DMS53 (cell line): Measurements from ENCODE around the gene MYT1.

Experiments used
- DNase-seq: peaks from one replicate; lab custom pipeline; 2025; lab: John Stamatoyannopoulos, UW

MYT1 gene

DNA sequence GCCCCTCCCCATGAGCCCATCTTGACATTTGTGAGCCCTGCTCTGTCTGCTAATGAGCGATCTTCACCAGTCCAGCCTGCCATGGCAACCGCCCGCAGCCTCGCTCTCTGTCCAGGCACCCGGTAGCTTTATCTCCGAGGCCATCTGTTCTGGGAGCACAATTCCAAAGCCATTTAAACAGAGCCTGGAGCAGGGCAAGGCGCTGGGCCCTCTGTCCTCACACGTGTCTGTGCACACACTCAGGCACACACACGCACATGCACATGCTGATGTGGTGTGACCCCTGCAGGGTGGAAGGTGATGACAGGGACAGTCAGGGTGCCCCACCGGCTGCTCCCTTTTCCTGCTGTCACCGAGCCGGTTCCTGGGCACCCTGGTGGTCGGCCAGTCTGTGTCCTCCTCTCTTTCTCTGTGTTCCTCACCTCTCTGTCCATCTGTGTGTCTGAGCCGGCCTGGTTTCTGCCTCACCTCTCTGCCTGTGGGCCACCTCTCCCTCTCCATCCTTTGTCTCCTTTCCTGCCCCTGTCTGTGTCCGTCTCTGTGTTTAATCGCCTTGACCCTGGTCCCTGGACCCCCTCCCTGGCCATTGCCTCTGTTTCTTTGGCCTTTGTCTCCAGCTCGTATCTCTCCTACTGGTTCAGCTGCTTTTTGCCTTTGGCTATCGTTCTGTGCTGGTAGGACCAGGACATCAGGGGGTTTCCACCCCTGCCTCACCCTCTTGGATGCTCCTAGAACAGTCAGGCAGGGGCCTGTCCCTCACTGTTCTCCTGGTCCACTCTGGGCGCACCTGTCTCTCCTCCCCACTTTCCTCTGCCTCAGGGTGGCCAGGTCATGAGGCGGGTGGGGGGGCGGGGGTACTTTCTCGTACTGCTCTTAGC lies 8.8 kb upstream of the MYT1 start:
- no peak for DNase-seq

DNA sequence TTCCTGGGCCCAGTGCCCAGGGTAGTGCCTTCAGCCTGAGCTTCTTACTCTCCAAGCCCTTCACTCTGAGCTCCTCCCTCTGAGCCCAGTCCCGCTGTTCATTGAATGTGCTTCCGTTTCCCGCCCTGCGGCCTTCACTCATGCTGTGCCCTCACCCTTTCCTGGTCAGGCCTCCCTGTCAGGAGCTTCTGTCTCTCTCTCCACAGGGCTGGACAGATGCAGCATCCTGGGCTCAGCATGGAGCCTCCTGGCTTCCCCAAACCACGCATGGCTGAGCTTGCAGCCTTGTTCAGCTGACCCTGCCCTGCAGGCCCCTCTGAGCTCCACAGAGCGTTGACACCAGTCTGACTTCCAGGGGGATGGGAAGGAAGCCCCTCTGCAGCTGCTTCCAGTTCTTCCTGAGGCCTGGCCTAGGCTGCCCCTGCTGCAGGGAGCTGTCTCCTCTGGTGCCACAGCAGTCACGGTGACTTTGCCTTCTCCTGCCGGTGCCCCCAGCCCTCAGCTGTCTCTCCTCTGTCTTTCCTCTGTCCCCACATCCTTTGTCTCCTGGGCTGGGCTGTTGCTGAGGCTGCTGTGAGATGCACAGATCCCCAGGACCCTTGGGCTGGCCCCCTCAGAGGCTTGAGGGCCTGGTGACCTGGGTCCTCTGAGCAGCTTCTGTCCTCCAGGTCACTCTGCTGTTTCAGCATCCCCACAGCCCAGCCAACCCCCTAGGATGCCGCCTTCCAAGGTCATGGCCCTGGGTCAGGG lies 7.9 kb upstream of the MYT1 start:
- peak; percentile 51 for DNase-seq

DNA sequence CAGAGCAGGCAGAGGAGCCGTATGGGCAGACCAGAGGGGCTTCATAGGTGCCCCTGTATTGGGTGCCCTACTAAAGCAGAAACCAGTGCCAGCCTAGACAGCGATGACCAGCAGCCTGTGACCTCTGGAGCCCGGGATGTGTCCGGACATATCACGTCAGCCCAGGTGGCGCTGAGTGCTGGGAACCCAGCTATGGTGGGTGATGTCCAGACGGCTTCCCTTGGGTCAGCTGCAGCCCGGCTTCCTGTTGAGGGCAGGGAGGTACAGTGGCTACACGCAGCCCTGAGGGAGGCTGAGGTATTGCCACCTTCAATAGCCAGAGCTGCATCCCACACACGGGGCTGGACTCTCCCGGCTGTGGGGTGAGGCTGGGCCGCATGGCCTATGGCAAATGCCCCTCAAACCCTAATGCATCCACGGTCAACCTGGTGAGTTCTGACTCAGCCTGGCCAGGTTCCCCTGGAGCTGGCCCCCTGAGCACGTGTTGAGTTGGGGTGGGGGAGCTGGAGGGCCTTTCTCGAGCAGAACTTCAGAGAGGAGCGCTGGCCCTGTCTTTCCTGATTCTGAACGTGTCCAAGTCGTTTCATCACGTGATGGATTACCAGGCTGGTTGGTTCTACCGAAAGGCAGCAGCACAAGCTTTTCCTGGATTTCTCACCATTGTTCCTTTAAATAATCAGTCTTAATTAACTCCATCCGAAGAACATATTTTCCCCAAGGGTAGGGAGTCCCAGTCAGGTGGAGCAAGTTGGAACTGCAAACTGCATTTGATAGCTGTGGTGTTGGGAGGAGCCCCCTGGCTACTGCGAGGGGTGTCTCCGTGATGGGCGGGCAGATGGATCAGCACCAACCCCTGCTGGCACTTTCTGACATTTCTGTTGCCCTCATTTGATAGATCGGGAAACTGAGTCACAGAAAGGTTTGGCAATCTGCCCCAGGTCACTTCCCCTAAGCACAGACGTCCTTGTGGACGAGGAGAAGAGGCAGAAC lies 7.1 kb upstream of the MYT1 start:
- no peak for DNase-seq

DNA sequence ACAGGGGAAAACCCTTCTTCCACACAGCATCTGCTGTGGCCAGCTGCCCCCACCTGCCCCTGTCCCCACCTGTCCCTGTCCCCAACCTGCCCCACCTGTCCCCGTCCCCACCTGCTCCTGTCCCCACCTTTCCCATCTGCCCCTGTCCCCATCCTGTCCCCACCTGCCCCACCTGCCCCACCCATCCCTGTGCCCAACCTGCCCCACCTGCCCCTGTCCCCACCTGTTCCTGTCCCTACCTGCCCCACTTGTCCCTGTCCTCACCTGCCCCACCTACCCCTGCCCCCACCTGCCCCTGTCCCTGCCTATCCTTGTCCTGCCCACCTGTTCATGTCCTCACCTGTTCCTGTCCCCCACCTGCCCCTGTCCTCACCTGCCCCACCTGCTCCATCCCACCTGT lies 6.4 kb upstream of the MYT1 start:
- DNase-seq: peak; percentile 76

DNA sequence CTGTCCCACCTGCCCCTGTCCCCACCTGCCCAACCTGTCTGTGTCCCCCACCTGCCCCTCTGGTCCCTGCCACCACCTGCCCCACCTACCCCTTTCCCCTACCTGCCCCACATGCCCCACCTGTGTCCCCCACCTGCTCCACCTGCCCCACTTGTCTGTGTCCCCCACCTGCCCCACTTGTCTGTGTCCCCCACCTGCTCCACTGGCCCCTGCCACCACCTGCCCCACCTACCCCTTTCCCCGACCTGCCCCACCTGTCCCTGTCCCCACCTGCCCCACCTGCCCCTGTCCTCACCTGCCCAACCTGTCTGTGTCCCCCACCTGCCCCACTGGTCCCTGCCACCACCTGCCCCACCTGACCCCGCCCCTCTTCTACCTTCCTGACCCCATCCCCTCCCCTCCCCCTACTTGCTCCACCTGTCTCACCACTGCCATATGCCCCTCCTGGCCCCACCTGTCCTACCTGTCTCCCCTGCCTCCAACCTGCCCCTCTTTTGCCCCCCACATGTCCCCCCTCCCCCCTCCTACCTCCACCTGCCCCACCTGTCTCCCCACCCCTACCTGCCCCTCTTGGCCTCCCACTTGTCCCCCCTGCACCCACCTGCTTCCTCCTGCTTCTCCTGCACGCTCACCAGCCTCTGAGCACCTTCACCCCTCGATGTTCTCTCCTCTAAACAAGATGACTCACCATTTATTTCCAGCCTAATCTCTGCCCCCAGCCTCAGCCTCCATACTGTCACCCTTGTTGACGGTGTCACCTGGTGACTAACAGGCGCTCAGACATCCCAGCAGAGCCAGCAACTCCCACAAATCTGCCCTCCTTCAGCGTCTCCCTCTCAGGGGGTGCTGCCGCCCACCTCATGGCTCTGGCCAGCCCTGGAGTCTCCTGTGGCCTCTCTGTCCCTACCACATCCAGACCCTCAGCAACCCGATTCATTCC lies 5.6 kb upstream of the MYT1 start:
- peak; percentile 96 for DNase-seq

DNA sequence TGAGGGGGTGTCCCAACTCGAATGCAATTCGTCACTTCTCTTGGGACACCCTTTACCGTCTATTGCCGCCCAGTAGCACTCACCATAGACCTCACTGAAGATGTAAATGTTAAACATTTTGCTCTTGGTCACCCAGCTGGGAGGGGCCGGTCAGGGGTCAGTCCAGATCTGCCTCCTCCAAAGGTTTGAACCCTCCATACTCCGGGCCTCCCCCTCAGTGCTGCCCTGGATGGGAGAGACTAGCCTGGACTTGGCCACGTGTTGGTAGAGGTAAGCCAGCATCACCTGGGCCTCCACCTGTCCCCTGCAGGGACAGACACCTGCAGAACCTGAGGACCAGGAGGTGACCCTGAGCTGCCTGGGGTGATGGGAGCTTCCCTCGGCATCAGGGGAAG lies 5.0 kb upstream of the MYT1 start:
- DNase-seq: peak; percentile 51

DNA sequence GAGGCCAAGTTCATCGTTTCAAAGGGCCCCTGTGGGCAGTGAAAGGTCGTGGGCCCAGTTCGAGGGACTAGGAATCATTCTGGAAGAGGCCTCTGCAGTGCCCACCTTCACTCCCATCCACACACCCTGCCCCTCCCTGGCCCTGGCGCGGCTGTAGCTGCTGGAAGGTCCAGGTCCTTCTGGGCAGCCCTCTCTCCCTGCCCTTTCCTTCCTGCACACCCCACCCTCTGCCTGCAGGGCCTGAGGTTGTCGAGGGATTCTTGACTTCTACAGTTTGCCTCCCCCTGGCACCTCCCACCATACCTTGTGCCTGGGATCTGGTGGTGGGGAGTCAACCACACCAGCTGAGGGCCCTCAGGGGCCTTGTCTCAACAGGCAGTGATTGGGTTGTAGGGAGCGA lies 4.5 kb upstream of the MYT1 start:
- DNase-seq: no peak

DNA sequence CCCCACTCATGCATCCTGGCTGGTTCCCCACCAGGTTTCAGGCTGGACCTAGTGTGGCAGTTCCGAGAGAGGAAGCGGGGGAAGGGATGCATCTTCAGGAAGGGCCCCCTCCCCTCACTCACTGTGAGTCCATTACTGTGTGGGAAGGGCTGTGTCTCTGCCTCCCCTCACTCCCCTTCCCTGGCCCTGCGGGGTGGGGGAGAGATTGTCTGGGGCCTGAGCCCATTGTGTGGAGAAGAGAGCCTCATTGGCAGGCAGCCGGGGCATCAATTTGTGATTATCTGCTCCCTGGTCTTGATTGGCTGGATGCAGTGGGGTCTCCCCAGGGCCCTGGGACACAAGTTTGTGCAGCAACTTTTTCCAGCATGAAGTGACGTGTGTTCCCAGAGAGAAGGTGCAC lies 4.1 kb upstream of the MYT1 start:
- DNase-seq: no peak

DNA sequence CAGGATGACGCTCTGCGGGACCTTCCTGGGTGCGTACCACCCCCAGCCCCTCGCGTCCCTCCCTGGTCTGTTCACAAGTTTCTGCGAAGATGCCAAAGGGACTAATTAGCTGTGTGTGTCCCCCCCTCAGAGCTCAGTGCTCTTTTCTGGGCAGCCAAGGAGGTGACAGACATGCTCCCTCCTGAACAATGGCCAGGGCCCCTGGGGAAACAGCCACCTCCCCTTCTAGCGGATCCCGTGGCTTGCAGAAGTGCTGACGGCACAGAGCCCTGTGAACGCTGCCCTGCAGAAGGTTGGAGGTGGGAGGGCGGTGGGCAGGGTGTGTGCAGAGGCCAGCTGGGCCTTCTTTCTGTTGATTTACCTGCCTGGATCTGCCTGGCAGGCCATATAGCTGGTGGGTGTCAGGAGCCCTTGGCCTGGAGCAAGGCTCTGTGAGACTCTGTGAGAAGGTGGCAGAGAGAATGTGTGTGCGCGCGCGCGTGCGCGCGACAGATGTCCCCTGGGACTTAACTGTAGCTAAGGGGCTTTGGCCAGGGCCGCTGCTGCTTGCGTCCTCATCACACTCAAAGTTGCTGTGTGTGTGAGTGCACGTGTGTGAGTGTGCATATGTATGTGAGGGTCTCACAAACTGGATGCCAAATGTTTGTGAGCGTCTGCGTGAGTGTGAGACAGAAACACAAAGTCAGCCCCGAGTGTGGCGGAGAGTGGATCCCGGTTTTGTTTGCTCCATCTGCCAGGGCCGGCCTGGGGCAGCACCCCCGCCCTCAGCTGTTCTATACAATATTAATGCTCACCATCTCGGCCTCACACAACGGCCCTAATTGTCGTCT lies 3.5 kb upstream of the MYT1 start:
- peak; percentile 21 for DNase-seq

DNA sequence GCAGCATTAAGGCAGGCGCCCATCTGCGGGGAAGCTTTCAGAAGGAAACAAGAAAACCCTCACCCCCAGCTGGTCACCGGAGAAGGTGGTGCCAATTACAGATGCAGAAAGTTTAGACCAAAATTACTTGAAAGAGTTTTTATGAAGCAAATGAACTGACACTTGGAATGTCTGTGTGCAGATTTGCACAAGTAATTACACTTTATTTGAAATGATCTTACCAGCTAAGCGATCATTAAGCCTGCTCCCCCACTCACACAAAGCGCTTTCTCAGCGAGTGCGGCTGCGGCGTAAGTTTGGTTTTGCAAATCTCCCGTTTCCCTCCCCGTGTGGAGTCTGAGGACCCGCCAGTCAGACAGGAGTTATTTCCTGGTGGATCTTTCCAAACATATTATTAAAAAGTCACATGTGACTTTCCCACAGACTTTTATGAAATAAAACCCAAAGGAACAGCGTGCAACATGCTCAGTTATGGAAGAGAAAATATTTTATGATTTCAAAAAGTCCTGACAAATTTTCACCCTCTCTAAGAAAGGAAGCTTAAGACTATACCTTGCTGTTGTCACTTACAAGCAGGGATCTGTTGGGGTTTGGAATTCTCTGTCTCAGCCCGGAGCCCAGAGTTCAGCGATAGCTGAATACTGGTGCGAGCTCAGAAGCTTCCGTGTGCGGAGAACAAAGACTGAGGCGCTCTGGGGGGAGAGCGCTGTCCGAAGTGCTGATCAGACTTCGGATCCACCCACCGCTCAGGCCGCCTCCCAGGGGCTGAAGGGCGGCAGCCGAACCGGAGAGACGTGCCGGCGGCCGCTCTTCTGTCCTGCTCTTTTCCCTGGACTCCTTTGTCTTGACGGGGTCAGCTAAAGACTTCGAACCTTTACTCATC lies 2.7 kb upstream of the MYT1 start:
- no peak for DNase-seq

DNA sequence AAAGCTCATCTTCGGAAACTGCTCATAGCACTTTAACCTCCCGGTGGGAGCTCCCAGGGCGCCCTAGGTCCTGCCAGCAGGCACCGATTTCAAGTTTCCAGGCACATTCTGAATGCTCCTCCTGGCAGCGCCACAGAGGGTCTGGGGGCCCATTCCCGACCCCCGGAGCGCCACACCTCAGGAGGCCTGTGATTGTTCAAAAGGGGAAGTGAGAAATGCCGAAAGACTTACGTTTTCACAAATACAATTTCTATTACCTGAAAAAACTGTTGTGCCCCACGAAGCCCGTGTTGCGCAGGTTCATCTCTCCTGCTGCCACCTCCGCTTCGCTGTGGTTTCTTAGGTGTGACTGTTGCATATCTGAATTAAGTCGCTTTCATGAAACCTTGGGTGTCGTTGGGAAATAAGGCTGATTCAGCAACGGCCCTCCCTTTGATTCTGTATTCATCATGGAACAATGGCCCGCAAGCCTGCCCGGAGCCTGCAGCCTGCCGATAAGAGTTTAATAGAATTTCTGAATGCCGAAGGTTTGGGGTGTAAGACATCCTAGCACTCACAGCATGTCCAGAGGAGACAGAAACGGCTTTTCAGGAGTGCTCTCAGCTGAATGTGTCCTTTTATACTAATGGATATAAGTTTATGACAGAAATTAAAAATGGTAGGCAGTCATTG lies 1.9 kb upstream of the MYT1 start:
- no peak for DNase-seq

DNA sequence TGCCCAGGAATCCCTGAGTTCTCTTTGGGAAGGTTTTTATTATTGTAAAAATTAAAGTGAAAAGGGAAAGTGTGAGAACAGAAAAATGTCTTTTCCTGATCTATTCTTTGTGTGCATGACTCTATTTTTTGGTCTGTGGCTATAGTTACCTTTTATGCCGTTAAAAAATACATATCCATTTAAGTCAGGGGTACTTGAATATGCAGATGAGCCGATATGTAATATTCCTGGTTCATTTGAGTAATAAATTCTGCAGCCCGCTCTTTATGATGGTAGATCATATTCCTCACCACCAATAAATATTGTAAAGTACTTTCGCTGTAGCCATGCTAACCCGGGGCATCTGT lies 503 bp upstream of the MYT1 start:
- DNase-seq: no peak

DNA sequence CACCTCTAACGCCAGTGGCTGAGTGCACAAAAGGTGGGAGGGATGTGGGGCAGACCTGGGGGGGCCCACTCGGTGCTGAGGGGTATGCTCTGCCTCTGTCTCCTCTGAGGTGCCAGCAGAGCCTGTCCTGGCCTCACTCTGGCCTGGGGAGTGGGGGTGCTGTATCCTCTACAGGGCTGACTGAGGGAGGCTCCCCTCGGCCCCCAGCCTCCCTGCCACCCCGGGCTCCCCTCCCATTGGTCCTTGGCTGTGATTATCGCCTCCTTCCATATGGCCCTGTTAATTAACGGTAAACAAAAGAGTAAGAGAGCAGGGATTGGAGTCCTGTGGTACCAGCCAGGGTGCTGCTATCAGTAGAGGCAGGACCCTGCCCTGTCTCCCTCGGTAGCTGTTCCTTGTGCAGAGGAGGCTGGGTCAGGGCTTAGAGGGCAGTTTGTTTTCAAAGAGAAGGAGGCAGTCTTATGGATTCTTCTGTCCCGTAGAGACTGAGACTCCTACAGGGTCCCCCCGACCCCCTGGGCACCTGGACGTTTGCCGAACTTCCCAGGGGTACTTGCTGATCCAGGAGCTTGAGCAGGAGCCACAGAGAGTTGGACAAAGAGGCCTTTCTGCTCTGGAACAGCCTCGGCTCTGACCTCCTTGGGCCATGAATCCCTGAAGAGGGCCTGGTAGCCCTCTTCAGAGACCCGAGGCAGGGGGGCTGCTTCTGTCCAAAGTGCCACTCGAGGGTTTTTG lies 1.8 kb downstream of the MYT1 start:
- DNase-seq: no peak

DNA sequence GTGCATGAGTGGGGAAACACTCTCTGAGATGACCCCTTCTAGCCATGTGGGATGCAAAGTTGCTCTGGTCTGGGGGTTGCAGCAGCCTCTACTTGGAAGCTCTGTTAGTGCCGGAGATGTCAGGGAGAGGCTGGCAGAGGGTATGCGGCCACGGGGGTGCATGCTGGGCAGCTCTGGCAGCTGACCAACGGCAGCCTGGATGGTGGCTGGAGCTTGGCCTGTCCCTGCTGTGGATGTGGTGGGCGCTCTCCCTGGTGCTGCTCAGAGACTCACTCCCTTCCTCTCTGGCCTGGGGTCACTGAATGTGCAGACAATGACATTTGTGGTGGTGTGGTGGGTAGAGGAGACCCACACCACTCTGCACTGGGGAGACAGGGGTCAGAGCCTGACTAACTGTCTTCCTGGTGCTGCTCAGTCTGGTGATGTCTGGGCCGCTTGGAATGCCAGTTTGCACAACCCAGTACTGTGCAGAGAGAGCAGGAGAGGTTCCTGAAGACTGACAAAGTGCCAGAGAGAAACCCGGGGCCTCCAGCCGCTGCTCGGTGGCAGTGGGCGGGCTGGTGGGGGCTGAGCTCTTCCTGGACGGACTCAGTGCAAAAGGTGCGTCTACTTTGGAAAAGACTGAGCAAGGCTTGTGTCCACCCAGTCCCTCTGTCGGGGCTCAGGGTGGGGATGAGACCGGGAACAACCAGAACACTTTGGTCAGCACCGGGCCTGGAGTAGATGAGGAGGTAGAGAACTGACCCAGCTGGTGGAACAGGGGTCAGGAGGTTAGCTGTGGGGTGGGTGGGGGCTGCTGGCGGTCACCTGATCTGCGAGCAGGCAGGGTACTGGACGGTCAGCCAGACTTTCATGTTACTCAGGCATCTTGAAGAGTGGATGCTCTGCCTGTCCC lies 2.7 kb downstream of the MYT1 start:
- DNase-seq: no peak

DNA sequence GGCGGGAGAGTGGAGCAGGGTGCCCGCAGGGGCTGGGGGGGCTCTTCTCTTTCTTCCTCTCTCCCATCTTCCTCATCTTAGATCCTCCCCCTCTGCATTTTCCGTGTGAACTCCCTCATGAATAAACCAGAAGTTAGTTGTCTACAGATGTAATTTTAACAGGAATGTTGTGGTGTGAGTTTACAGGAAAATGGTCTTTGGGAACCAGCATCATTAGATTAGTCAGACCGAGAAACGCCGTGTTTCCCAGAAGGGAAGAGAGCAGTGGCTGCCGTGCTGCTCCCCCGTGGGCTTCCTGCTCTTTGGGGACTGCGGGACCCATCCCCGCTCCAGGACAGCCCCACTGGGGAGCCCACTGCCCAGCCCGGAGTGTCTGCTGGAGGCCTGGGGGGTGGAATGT lies 3.4 kb downstream of the MYT1 start:
- DNase-seq: no peak

DNA sequence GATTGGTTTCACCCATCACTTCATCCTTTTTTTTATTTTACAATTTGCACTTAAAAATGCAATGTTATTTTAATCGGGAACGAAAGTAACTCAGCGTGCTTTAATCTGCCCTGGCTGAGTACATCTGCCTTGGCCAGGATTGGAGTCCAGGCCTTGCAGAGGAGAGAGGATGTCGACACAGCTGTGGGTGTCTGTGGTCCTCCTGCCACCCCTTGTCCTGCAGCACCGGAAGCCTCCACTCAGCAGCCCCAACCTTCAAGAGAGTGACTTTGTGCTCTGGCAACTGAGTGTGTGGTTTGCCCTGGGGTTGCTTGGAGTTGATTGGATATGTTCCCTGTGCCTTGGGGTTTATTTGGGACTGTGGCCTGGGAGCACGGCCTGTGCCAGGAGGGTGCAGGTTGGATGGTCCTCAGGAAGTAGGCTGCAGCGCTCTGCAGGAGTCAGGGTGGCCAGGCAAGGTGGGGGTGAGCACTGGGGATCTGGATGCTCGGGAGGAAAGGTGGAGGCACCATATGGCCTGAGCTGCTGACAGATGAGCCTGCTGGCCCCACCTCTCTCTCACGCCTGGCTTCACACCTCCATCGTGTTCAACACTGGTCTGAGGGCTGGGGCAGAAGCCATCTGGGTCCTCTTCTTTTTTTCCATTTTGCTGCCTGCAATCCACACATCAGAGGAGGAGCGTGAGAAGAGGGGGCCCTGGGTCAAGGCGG lies 4.3 kb downstream of the MYT1 start:
- DNase-seq: no peak
